ENCODE data around the gene FBXL20.

Gene FBXL20

GRCh38 chr17:39221572-39221971 is 179.9 kb downstream of the FBXL20 start:
- DNase-seq, result no peak
- H2BK120ac ChIP-seq (ENCODE audit: insufficient read depth, low read length, poor library complexity), result no peak overlapping the region
- no peak overlapping the region for H4K91ac ChIP-seq (ENCODE audit: low read depth, low read length)
- H2BK5ac ChIP-seq (ENCODE audit: low read depth, low read length, poor library complexity), result no peak overlapping the region
- no peak overlapping the region for H4K8ac ChIP-seq (ENCODE audit: low read depth, low read length)
- H3K79me2 ChIP-seq (ENCODE audit: control insufficient read depth, insufficient read depth, low read length, poor library complexity), result no peaks in the 10 kb centered on the region
- peaks cover 6 to 7% of the 10 kb centered on the region in 2 experiments for H3K4me1 ChIP-seq (ENCODE audit: control insufficient read depth in 1 of 2, insufficient read depth in 2 of 2, low read length in 2 of 2)
- H3K9me3 ChIP-seq (ENCODE audit: insufficient read depth, low read depth, low read length), result peaks cover 10% of the 10 kb centered on the region
- H2AFZ ChIP-seq (ENCODE audit: insufficient read depth, low read length, poor library complexity), result no peak overlapping the region
- no peak overlapping the region for H3K18ac ChIP-seq (ENCODE audit: low read length)
- no peak overlapping the region for H3K4me3 ChIP-seq (ENCODE audit: low read depth, low read length)
- WGBS (ENCODE audit: extremely low coverage, insufficient coverage, insufficient read length), result no CpG with 5 or more reads among the region's 6 CpGs
- H3K23ac ChIP-seq (ENCODE audit: low read length), result no peak overlapping the region
- no peak overlapping the region for H3K4me2 ChIP-seq (ENCODE audit: low read length)
- no peak overlapping the region for H3K14ac ChIP-seq (ENCODE audit: low read length)
- H3K36me3 ChIP-seq (ENCODE audit: control insufficient read depth in 1 of 2, insufficient read depth in 2 of 2, low read length in 2 of 2), result no peaks in the 10 kb centered on the region
- no peak overlapping the region for H3K9ac ChIP-seq (ENCODE audit: low read length)
- no peak overlapping the region for H3K4ac ChIP-seq (ENCODE audit: low read depth, low read length)
- no peak overlapping the region for H2BK12ac ChIP-seq (ENCODE audit: low read length)
- H3K79me1 ChIP-seq (ENCODE audit: low read length), result no peaks in the 10 kb centered on the region
- peaks cover 39% of the 10 kb centered on the region for H3K27me3 ChIP-seq (ENCODE audit: insufficient read depth, low read length)
- H4K12ac ChIP-seq (ENCODE audit: low read depth, low read length), result no peak overlapping the region
- H2AK5ac ChIP-seq (ENCODE audit: low read length), result no peak overlapping the region
- no peak overlapping the region for H3K27ac ChIP-seq (ENCODE audit: low read depth, low read length)

- no peak overlapping the region for H3K23ac ChIP-seq (ENCODE audit: low read length)
- peaks cover 25% of the 10 kb centered on the region for H3K27me3 ChIP-seq (ENCODE audit: insufficient read depth, low read length)
- no peaks in the 10 kb centered on the region for H3K4me1 ChIP-seq (ENCODE audit: control insufficient read depth in 1 of 2, insufficient read depth in 2 of 2, low read length in 2 of 2)
- no peak overlapping the region for H3K27ac ChIP-seq (ENCODE audit: low read depth, low read length)
- no peaks in the 10 kb centered on the region for H3K79me2 ChIP-seq (ENCODE audit: control insufficient read depth, insufficient read depth, low read length, poor library complexity)
- H2AK5ac ChIP-seq (ENCODE audit: low read length), result no peak overlapping the region
- H3K4me3 ChIP-seq (ENCODE audit: low read depth, low read length), result no peak overlapping the region
- DNase-seq, result no peak
- H3K18ac ChIP-seq (ENCODE audit: low read length), result no peak overlapping the region
- no peak overlapping the region for H3K9ac ChIP-seq (ENCODE audit: low read length)
- H3K4ac ChIP-seq (ENCODE audit: low read depth, low read length), result no peak overlapping the region
- H3K9me3 ChIP-seq (ENCODE audit: insufficient read depth, low read depth, low read length), result peaks cover 13% of the 10 kb centered on the region
- H3K79me1 ChIP-seq (ENCODE audit: low read length), result no peaks in the 10 kb centered on the region
- no peaks in the 10 kb centered on the region for H3K36me3 ChIP-seq (ENCODE audit: control insufficient read depth in 1 of 2, insufficient read depth in 2 of 2, low read length in 2 of 2)
- no peak overlapping the region for H2BK12ac ChIP-seq (ENCODE audit: low read length)
- H3K14ac ChIP-seq (ENCODE audit: low read length), result no peak overlapping the region
- no peak overlapping the region for H2BK120ac ChIP-seq (ENCODE audit: insufficient read depth, low read length, poor library complexity)
- no peak overlapping the region for H2AFZ ChIP-seq (ENCODE audit: insufficient read depth, low read length, poor library complexity)
- no peak overlapping the region for H2BK5ac ChIP-seq (ENCODE audit: low read depth, low read length, poor library complexity)
- no peak overlapping the region for H4K91ac ChIP-seq (ENCODE audit: low read depth, low read length)
- no peak overlapping the region for H4K12ac ChIP-seq (ENCODE audit: low read depth, low read length)
- WGBS (ENCODE audit: extremely low coverage, insufficient coverage, insufficient read length), result no CpG with 5 or more reads among the region's 8 CpGs
- no peak overlapping the region for H3K4me2 ChIP-seq (ENCODE audit: low read length)
- no peak overlapping the region for H4K8ac ChIP-seq (ENCODE audit: low read depth, low read length)
Observed at GRCh38 chr17:39219647-39220154, 181.7 kb downstream of the FBXL20 start.

- Histone ChIP-seq H4K12ac (ENCODE audit: low read depth, low read length) (no peak overlapping the region), H3K18ac (ENCODE audit: low read length) (no peak overlapping the region), H3K79me2 (ENCODE audit: control insufficient read depth, insufficient read depth, low read length, poor library complexity) (no peaks in the 10 kb centered on the region), H3K27me3 (ENCODE audit: insufficient read depth, low read length) (peaks cover 17% of the 10 kb centered on the region), H4K91ac (ENCODE audit: low read depth, low read length) (no peak overlapping the region), H3K4me2 (ENCODE audit: low read length) (no peak overlapping the region), H3K36me3 (ENCODE audit: control insufficient read depth in 1 of 2, insufficient read depth in 2 of 2, low read length in 2 of 2) (no peaks in the 10 kb centered on the region), H3K79me1 (ENCODE audit: low read length) (no peaks in the 10 kb centered on the region), H3K27ac (ENCODE audit: low read depth, low read length) (no peak overlapping the region), H2BK12ac (ENCODE audit: low read length) (no peak overlapping the region), H3K4me3 (ENCODE audit: low read depth, low read length) (no peak overlapping the region), H2BK5ac (ENCODE audit: low read depth, low read length, poor library complexity) (no peak overlapping the region), H2BK120ac (ENCODE audit: insufficient read depth, low read length, poor library complexity) (no peak overlapping the region), H3K9ac (ENCODE audit: low read length) (no peak overlapping the region), H2AFZ (ENCODE audit: insufficient read depth, low read length, poor library complexity) (no peak overlapping the region), H3K4me1 (ENCODE audit: control insufficient read depth in 1 of 2, insufficient read depth in 2 of 2, low read length in 2 of 2) (peaks cover 0 to under 1% of the 10 kb centered on the region in 2 experiments), H2AK5ac (ENCODE audit: low read length) (no peak overlapping the region), H3K4ac (ENCODE audit: low read depth, low read length) (no peak overlapping the region), H4K8ac (ENCODE audit: low read depth, low read length) (no peak overlapping the region), H3K23ac (ENCODE audit: low read length) (no peak overlapping the region), H3K14ac (ENCODE audit: low read length) (no peak overlapping the region), H3K9me3 (ENCODE audit: insufficient read depth, low read depth, low read length) (peaks cover 14% of the 10 kb centered on the region)
- no CpG with 5 or more reads among the region's 8 CpGs for WGBS (ENCODE audit: extremely low coverage, insufficient coverage, insufficient read length)
- DNase-seq, result no peak
Observed at GRCh38 chr17:39218906-39219305, 182.5 kb downstream of the FBXL20 start.

- DNase-seq, result no peak
- Histone ChIP-seq H2AFZ (ENCODE audit: insufficient read depth, low read length, poor library complexity) (no peak overlapping the region), H3K4ac (ENCODE audit: low read depth, low read length) (no peak overlapping the region), H2BK120ac (ENCODE audit: insufficient read depth, low read length, poor library complexity) (no peak overlapping the region), H3K27me3 (ENCODE audit: insufficient read depth, low read length) (peaks cover 8% of the 10 kb centered on the region), H3K27ac (ENCODE audit: low read depth, low read length) (no peak overlapping the region), H3K9me3 (ENCODE audit: insufficient read depth, low read depth, low read length) (peaks cover 11% of the 10 kb centered on the region), H3K36me3 (ENCODE audit: control insufficient read depth in 1 of 2, insufficient read depth in 2 of 2, low read length in 2 of 2) (no peaks in the 10 kb centered on the region), H3K18ac (ENCODE audit: low read length) (no peak overlapping the region), H4K12ac (ENCODE audit: low read depth, low read length) (no peak overlapping the region), H2AK5ac (ENCODE audit: low read length) (no peak overlapping the region), H3K4me2 (ENCODE audit: low read length) (no peak overlapping the region), H3K79me2 (ENCODE audit: control insufficient read depth, insufficient read depth, low read length, poor library complexity) (no peaks in the 10 kb centered on the region), H3K4me1 (ENCODE audit: control insufficient read depth in 1 of 2, insufficient read depth in 2 of 2, low read length in 2 of 2) (peaks cover 0 to 2% of the 10 kb centered on the region in 2 experiments), H3K14ac (ENCODE audit: low read length) (no peak overlapping the region), H2BK5ac (ENCODE audit: low read depth, low read length, poor library complexity) (no peak overlapping the region), H3K9ac (ENCODE audit: low read length) (no peak overlapping the region), H4K8ac (ENCODE audit: low read depth, low read length) (no peak overlapping the region), H3K23ac (ENCODE audit: low read length) (no peak overlapping the region), H4K91ac (ENCODE audit: low read depth, low read length) (no peak overlapping the region), H3K79me1 (ENCODE audit: low read length) (no peaks in the 10 kb centered on the region), H3K4me3 (ENCODE audit: low read depth, low read length) (no peak overlapping the region), H2BK12ac (ENCODE audit: low read length) (no peak overlapping the region)
- WGBS (ENCODE audit: extremely low coverage, insufficient coverage, insufficient read length), result no CpG with 5 or more reads among the region's 24 CpGs
Observed at GRCh38 chr17:39217734-39218369, 183.6 kb downstream of the FBXL20 start.

Measured in trophoblast cell (in vitro differentiated cells and primary cell).